GM12878 (cell line): ENCODE results near the gene SLC22A23. TPM values are rescaled to one million over a fixed set of nuclear protein-coding genes. Genes with fewer than 3 reads are reported as not detected.

Experiments
- ATAC-seq: fragments of 200-7000 bp; cut with Tn5 transposase; 3 replicates; pipeline ENCODE4 v1.9.1; 2020; ENCODE audit warnings: mild to moderate bottlenecking, moderate library complexity
- BruUV-seq: library from RNA; stranded (reverse); fragments of 400-500 nt; replicated peaks from 2 replicates; lab custom pipeline; 2021; lab: Mats Ljungman, UMichigan
- CTCF ChIA-PET: fragments of 300-600 bp; sonication (Branson Sonifier 250); formaldehyde crosslinking; extraction: SDS; loops from one replicate; lab custom pipeline; 2021; ENCODE audit warnings: inconsistent platforms; lab: Yijun Ruan, JAX
- POLR2A ChIA-PET: fragments of 350-600 bp; formaldehyde crosslinking; extraction: SDS; loops from one replicate; lab custom pipeline; 2021; ENCODE audit warnings: inconsistent platforms; lab: Charles Lee
- RAD21 ChIA-PET: fragments of 300-600 bp; sonication (Branson Sonifier 250); formaldehyde crosslinking; loops from one replicate; lab custom pipeline; 2023; ENCODE audit warnings: antibody characterized with exemption; ENCODE audit not compliant: unreplicated experiment; lab: Charles Lee
- SMC1A ChIA-PET: fragments of 300-600 bp; sonication (Branson Sonifier 250); formaldehyde crosslinking; loops from one replicate; lab custom pipeline; 2023; ENCODE audit not compliant: unreplicated experiment, uncharacterized antibody; lab: Charles Lee
- DNase-seq: peaks from one replicate; pipeline ENCODE4 v3.0.0-alpha.2; 2011; ENCODE audit warnings: low read depth, low spot score
- FAIRE-seq: peaks from 3 replicates; lab custom pipeline; 2011; peaks lifted over from hg19 to GRCh38; lab: Jason Lieb, UNC
- H2AFZ ChIP-seq: 2 replicates; pipeline ENCODE4 v1.6.0; 2011; ENCODE audit warnings: low read depth, low read length, control low read depth; ENCODE audit not compliant: control insufficient read depth
- H3K27ac ChIP-seq: 2 replicates; pipeline ENCODE4 v1.5.1; 2011; ENCODE audit warnings: control low read depth; ENCODE audit not compliant: control insufficient read depth, insufficient read depth
- H3K27me3 ChIP-seq, 2 experiments: replicated peaks in 1 of 2; 2 replicates each; pipeline versions ENCODE4 v1.6.0 to v1.6.1; 2011; ENCODE audit warnings: low read length in 1 of 2; ENCODE audit not compliant: control insufficient read depth in 2 of 2, insufficient read depth in 2 of 2
- H3K36me3 ChIP-seq, 2 experiments: 2 replicates each; pipeline ENCODE4 v1.5.1; 2011; ENCODE audit warnings: low read length in 1 of 2; ENCODE audit not compliant: control insufficient read depth in 2 of 2, insufficient read depth in 2 of 2
- H3K4me1 ChIP-seq: 2 replicates; pipeline ENCODE4 v1.6.1; 2011; ENCODE audit warnings: mild to moderate bottlenecking, low read length, moderate library complexity, mixed read lengths; ENCODE audit not compliant: control insufficient read depth, insufficient read depth
- H3K4me2 ChIP-seq: 2 replicates; pipeline ENCODE4 v1.6.0; 2011; ENCODE audit warnings: control low read depth; ENCODE audit not compliant: control insufficient read depth, insufficient read depth
- H3K4me3 ChIP-seq: fragments of 200-600 bp; sonication (generic); 2 replicates; pipeline ENCODE4 v1.5.1; 2016
- H3K79me2 ChIP-seq: 2 replicates; pipeline ENCODE4 v1.6.0; 2011; ENCODE audit warnings: low read length; ENCODE audit not compliant: control insufficient read depth, insufficient read depth
- H3K9ac ChIP-seq: 2 replicates; pipeline ENCODE4 v1.8.0; 2011; ENCODE audit warnings: low read length, control low read depth, mixed read lengths; ENCODE audit not compliant: control insufficient read depth, insufficient read depth
- H3K9me3 ChIP-seq: replicated peaks from 3 replicates; pipeline ENCODE4 v1.5.1; 2011; ENCODE audit warnings: mild to moderate bottlenecking, low read length; ENCODE audit not compliant: control insufficient read depth, insufficient read depth
- H4K20me1 ChIP-seq: 2 replicates; pipeline ENCODE4 v1.6.0; 2011; ENCODE audit not compliant: control insufficient read depth, insufficient read depth
- KLF5 ChIP-seq: fragments of 450-650 bp; IDR thresholded peaks from 2 replicates; pipeline ENCODE4 v1.6.1; 2014; ENCODE audit warnings: mild to moderate bottlenecking; ENCODE audit not compliant: partially characterized antibody
- WGBS: methylation state at CpG from one replicate; pipeline ENCODE4 v1.1.6; 2016; ENCODE audit warnings: low lambda C conversion rate; ENCODE audit not compliant: insufficient replicate concordance, insufficient coverage; ENCODE audit errors: missing lambda C conversion rate; 5-methylcytosine and 5-hydroxymethylcytosine counted together
- in situ Hi-C: fragments of 300-500 bp; cut with MboI; formaldehyde crosslinking; loops from 9 replicates; pipeline ENCODE4 v1.14.3; 2018; ENCODE audit warnings: mixed read lengths
- intact Hi-C: fragments of 100-400 bp; cut with micrococcal nuclease; formaldehyde crosslinking; loops from one replicate; pipeline ENCODE4 v1.14.2; 2022; ENCODE audit not compliant: unreplicated experiment
- polyA plus RNA-seq, 11 experiments: library from polyadenylated mRNA; depleted of rRNA in 4 of 11; unstranded in 6 of 11; stranded (reverse) in 5 of 11; fragments of >200 nt; fragmentation: Nextera tagmentation in 4 of 11; fragmentation: Illumina TruSeq in 1 of 11; extraction: Ambion mirVana in 4 of 11; extraction: Trizol in 1 of 11; gene quantifications; 1 replicate in 1 of 11; 2 replicates in 10 of 11; pipeline versions ENCODE4 v1.2.1 to v1.2.3, GENCODE V29; 2011 to 2016; ENCODE audit warnings: inconsistent platforms in 2 of 11, missing spikeins in 2 of 11, low read depth in 1 of 11
- total RNA-seq, 4 experiments: library from RNA; depleted of rRNA in 3 of 4; stranded (reverse); fragments of >200 nt in 3 of 4; fragmentation: Illumina TruSeq in 1 of 4; extraction: Trizol in 1 of 4; gene quantifications; 2 replicates each; pipeline versions ENCODE4 v1.2.1 to v1.2.3, GENCODE V29; 2013 to 2021
- TF ChIP-seq, protein P1 (sequence below): fragments of 450-650 bp; IDR thresholded peaks from 2 replicates; pipeline ENCODE4 v1.6.1; 2016; ENCODE audit warnings: mild to moderate bottlenecking, moderate library complexity, borderline replicate concordance

The SLC22A23 gene
- total and polyA plus RNA-seq, 10 of the 15 experiments (the other 5 are each of a cell fraction or from before 2014, with no cell fraction given): 0.20 to 2.4 (median 0.74) TPM

DNA sequence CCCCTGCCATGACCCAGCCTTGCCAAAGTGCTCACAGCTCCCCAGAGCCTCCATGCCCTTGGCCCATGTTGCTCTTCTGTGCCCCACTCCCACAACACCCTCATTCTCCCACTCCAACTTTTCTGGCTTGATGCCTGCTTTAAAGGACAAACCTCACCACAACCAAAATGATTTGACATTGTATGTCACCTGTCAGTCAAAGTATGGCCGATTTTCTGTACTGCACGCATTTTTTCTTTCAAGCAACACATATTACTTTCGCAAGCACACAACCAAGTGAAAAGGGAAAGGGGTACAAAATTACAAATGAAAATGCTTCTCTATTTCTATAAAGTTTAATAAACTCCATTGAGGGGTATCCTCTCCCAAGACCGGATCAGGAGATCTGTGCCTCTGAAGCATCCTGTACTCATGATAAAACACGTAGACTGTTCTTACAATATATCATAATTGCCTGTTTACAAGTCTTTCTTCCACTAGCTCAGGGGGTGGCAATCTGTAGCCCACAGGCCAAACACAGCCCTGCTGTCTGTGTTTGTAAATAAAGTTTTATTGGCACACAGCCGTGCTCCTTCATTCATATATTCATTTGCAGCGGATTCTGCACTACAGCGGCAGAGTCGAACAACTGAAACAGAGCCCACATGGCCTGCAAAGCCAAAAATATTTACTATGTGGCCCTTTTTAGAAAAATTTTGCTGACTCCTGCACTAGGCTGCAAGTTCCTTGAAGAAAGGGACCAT lies 32.5 kb downstream of the SLC22A23 start:
- intact Hi-C loops: no loop called here
- H3K36me3 ChIP-seq: no peaks in the 10 kb centered on the region
- TF ChIP-seq, protein P1, sequence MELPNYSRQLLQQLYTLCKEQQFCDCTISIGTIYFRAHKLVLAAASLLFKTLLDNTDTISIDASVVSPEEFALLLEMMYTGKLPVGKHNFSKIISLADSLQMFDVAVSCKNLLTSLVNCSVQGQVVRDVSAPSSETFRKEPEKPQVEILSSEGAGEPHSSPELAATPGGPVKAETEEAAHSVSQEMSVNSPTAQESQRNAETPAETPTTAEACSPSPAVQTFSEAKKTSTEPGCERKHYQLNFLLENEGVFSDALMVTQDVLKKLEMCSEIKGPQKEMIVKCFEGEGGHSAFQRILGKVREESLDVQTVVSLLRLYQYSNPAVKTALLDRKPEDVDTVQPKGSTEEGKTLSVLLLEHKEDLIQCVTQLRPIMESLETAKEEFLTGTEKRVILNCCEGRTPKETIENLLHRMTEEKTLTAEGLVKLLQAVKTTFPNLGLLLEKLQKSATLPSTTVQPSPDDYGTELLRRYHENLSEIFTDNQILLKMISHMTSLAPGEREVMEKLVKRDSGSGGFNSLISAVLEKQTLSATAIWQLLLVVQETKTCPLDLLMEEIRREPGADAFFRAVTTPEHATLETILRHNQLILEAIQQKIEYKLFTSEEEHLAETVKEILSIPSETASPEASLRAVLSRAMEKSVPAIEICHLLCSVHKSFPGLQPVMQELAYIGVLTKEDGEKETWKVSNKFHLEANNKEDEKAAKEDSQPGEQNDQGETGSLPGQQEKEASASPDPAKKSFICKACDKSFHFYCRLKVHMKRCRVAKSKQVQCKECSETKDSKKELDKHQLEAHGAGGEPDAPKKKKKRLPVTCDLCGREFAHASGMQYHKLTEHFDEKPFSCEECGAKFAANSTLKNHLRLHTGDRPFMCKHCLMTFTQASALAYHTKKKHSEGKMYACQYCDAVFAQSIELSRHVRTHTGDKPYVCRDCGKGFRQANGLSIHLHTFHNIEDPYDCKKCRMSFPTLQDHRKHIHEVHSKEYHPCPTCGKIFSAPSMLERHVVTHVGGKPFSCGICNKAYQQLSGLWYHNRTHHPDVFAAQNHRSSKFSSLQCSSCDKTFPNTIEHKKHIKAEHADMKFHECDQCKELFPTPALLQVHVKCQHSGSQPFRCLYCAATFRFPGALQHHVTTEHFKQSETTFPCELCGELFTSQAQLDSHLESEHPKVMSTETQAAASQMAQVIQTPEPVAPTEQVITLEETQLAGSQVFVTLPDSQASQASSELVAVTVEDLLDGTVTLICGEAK: peak; percentile 69
- no peak for TF ChIP-seq KLF5
- TF ChIP-seq, all 136 proteins: peak for 1
- ChIA-PET SMC1A (no interaction called here), CTCF (no interaction called here), POLR2A (no interaction called here), RAD21 (interaction anchor here (0.6 kb wide), 1 partner anchor 23 kb away, joined by 4 read pairs; no protein-coding TSS in a partner anchor)
- H3K4me2 ChIP-seq: no peak overlapping the region
- no peaks in the 10 kb centered on the region for H3K79me2 ChIP-seq
- H3K9me3 ChIP-seq: no peaks in the 10 kb centered on the region
- in situ Hi-C loops: no loop called here
- H3K4me3 ChIP-seq: no peak overlapping the region
- ATAC-seq (no peak), FAIRE-seq (no peak), DNase-seq (no peak)
- no TSS peak for BruUV-seq
- H3K4me1 ChIP-seq: no peaks in the 10 kb centered on the region
- WGBS: 65% methylated on average over 9 of the region's 9 CpGs
- no peaks in the 10 kb centered on the region for H3K27me3 ChIP-seq
- no peak overlapping the region for H2AFZ ChIP-seq
- no peaks in the 10 kb centered on the region for H4K20me1 ChIP-seq
- no peak overlapping the region for H3K27ac ChIP-seq
- no peak overlapping the region for H3K9ac ChIP-seq
